OCI-LY7 (cell line): ENCODE results near the gene SPRR5.

ENCODE experiments used
- CTCF ChIP-seq: fragments of 200-600 bp; sonication (generic); conservative IDR thresholded peaks from 2 replicates; pipeline ENCODE4 v1.5.1; 2014; ENCODE audit warnings: mild to moderate bottlenecking, antibody characterized with exemption, low read length, moderate library complexity, mixed read lengths
- EZH2phosphoT487 ChIP-seq: fragments of 200-600 bp; sonication (generic); IDR thresholded peaks from 2 replicates; pipeline ENCODE4 v1.6.1; 2018; ENCODE audit warnings: low read depth, borderline replicate concordance, mild to moderate bottlenecking, mixed run types, antibody characterized with exemption, low read length, moderate library complexity, mixed read lengths

- TF ChIP-seq CTCF = no peak
- no peak for TF ChIP-seq EZH2phosphoT487
Measured at GRCh38 chr1:152997901-152998300, 50.9 kb downstream of the SPRR5 start.
